Fibroblast of mammary gland (primary cell): ENCODE results near the gene HAAO.

Experiments
- DNase-seq: peaks from one replicate; pipeline ENCODE4 v3.0.0-alpha.2; 2010; ENCODE audit warnings: low read depth
- H3K4me3 ChIP-seq: 2 replicates; pipeline ENCODE4 v1.5.1; 2011; ENCODE audit warnings: low read depth, mild to moderate bottlenecking, low read length, moderate library complexity; ENCODE audit not compliant: control insufficient read depth
- TF ChIP-seq, protein P1 (sequence below): conservative IDR thresholded peaks from 2 replicates; pipeline ENCODE4 v1.5.1; 2011; ENCODE audit warnings: low read depth, low read length, inconsistent platforms; ENCODE audit not compliant: control insufficient read depth, insufficient read depth

HAAO gene

DNA sequence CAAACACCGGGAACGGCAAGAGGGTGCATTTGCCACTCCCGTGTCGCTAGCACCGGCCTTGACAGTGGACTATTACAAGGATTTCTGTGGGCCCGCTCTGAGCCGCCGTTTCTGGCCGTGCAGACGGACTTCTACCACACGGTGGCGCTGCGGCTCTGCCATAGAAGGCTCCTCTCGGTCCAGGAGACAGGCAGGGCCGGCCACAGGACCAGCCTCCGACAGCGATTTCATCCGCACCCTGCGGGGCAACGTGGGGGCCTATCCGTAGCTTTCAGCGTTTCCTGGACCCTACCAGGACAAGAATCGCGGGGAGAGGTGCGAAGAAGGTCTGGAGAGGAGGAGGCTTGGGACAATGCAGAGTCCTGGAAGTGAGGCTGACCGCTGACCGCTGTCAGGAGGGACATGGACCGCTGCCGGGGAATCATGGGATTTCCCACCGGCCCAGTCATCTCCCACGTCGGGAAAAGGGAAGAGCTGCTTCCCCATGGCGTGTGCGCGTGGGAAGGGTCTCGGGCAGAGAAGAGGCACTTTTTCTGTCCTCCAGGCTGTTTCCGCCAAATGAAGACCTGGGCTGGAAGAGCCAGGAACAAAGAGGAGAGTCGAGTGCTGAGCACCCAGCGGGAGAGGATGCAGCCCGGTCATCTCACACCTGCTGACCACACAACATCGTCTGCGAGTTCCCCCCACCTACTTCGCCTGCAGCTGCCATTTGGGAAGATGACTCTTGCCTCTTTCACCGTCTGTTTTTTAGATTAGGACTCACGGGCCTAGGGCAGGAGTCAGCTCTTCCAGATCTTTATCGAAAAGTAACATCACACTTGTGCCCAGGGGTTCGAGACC lies 35.5 kb upstream of the HAAO start:
- H3K4me3 ChIP-seq: peak overlapping the region; percentile 47
- DNase-seq: peak; percentile 83
- TF ChIP-seq, protein P1, sequence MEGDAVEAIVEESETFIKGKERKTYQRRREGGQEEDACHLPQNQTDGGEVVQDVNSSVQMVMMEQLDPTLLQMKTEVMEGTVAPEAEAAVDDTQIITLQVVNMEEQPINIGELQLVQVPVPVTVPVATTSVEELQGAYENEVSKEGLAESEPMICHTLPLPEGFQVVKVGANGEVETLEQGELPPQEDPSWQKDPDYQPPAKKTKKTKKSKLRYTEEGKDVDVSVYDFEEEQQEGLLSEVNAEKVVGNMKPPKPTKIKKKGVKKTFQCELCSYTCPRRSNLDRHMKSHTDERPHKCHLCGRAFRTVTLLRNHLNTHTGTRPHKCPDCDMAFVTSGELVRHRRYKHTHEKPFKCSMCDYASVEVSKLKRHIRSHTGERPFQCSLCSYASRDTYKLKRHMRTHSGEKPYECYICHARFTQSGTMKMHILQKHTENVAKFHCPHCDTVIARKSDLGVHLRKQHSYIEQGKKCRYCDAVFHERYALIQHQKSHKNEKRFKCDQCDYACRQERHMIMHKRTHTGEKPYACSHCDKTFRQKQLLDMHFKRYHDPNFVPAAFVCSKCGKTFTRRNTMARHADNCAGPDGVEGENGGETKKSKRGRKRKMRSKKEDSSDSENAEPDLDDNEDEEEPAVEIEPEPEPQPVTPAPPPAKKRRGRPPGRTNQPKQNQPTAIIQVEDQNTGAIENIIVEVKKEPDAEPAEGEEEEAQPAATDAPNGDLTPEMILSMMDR: peak; percentile 75

DNA sequence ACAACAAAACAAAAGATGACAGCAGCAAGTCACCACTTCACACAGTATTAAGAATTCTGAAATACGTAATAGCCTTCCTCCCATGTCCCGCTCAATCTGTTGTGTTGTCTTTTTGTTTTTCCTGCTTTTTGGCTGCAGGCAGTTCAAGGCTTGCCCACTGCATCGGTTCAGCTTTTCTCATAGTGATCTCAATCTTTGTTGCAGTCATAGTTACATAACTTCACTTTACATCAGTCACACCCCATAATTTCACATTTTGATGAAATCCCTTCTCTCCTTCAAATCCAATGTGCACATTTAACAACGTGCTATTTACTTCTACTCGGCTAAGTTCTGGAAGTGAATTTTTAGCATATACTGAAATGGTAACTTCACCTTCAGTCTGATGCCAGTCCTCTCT lies 33.8 kb upstream of the HAAO start:
- TF ChIP-seq, protein P1: no peak
- H3K4me3 ChIP-seq: no peak overlapping the region
- no peak for DNase-seq

DNA sequence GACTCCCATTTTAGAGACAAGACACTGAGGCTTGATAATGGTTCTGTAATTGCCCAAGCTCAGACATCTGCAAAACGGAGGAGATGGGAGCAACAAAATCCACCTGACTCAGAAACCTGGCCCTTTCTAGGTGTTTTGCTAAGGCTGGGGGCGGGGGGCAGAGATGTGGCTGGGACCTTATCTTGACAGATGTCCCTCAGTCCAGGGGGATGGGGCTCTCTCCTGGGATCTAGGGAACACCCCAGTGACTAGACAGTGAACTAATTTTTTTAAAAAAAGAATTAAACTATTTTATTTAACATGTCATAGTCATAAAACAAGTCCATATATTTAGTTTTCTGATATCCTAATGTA lies 32.0 kb upstream of the HAAO start:
- DNase-seq: no peak
- no peak overlapping the region for H3K4me3 ChIP-seq
- TF ChIP-seq, protein P1: no peak

DNA sequence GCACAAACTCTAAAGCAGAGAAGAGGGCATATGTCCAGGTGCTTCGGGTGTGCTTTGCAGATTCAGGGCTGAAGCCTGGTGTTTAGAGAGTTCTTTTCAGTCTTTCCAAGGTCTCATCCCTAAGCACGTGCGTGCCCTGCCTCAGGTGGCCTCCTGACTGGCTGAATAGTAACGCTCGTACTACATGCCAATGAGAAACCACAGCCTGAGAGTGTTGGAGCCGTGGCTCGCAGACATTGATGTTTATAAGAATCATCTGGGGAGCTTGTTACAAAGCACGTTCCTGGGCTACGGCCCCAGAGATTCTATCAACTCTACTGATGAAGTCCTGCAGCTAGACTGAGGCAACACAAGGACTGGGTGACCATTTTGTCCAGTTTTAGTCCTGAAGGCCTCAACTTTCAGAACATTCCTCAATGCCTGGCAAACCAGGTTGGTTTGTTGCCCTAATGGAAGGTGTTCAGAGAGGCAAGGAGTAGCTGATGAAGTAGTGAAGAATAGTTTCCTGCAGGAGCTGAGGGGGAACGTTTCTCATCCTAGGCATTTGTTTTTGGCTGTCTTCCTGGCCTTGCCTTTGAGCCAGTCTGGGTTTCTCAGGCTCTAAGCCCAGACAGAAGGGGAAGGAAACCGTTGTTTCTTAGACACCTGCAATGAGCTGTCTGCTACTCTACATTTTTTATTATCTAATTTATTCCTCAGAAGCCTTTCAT lies 31.5 kb upstream of the HAAO start:
- TF ChIP-seq, protein P1: no peak
- no peak for DNase-seq
- no peak overlapping the region for H3K4me3 ChIP-seq

DNA sequence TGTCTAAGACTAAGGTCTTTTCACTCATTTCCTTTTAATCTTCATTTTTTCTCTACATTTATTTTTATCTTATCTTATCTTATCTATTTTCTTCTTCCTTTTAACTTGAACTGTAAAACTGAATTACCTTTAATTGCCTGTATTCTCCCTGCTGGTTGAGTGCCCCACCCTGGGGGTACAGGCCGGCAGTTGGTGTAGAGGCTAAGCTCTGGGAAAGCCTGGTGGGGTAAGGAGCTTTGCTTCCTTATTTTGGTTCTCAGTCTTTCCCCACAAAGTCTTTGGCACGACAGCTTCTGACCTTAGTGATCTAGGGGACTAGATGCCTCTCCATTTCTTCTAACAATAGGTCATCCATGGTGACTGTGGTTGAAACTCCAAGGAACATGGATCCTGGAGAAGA lies 26.8 kb upstream of the HAAO start:
- TF ChIP-seq, protein P1: no peak
- no peak for DNase-seq
- no peak overlapping the region for H3K4me3 ChIP-seq

DNA sequence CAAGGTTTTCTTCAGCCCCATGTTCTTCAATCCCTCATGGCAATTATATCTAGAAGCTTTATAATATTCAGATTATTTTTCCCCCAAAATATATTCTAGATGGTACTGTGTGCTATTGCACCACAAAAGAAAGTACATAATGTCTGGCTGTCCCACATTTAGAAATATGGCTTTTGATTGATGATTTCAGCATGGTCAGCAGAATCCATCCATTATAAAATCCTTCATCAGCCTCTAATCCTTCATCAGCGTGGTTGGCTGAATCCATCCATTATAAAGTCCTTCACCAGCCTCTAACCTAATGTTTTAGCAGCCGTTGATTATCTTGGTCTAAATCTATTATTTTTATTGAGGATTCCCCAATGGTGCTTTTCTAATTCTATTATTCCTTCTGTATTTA lies 23.3 kb upstream of the HAAO start:
- H3K4me3 ChIP-seq: no peak overlapping the region
- TF ChIP-seq, protein P1: no peak
- no peak for DNase-seq
